ENCODE results near the gene SFSWAP.

- TF ChIP-seq POLR2A (IDR thresholded peaks at IDR 0.05) (peak; percentile 26 to 58), CTCF (IDR thresholded peaks at IDR 0.05) (peak in 3 of 5 experiments; percentile 2 to 34 (median 28)), EP300 (IDR thresholded peaks at IDR 0.05) (peak in 1 of 2 donors; percentile 26)
Observed at GRCh38 chr12:131827961-131828534, 117.2 kb downstream of the SFSWAP start, which contains the start of gene MMP17.

Data from tibial nerve (tissue), 4 donors.